A673 (cell line): ENCODE results near the gene LGALS3BP.

Experiments
- CTCF ChIP-seq: fragments of 300-800, 200-600 bp; sonication (generic); conservative IDR thresholded peaks from 2 replicates; pipeline ENCODE4 v1.5.1; 2017; ENCODE audit warnings: low read depth, mild to moderate bottlenecking, antibody characterized with exemption, low read length, moderate library complexity, mixed read lengths
- EZH2 ChIP-seq: fragments of 200-600 bp; sonication (generic); IDR thresholded peaks from 2 replicates; pipeline ENCODE4 v1.6.1; 2017; ENCODE audit warnings: borderline replicate concordance, low read depth, mild to moderate bottlenecking, mixed read lengths, antibody characterized with exemption, low read length; ENCODE audit not compliant: poor library complexity, severe bottlenecking

- no peak for TF ChIP-seq CTCF
- no peak for TF ChIP-seq EZH2
These were observed 29.1 kb upstream of the LGALS3BP start for GRCh38 chr17:79008666-79009387.
